ENCODE data around the gene TNFAIP2. TPM values are rescaled to one million over a fixed set of nuclear protein-coding genes. Genes with fewer than 3 reads are reported as not detected.
"Not testable (repeated sequence)": the region's sequence is repeated elsewhere in the genome, so short reads cannot be mapped to it uniquely, and the experiment has no call there.

The TNFAIP2 gene
- total RNA-seq, 1 donor from 2014 or later: 1.0 TPM

GRCh38 chr14:103105580-103106150, 17.6 kb upstream of the TNFAIP2 start:
- H3K4me3 Mint-ChIP-seq (ENCODE audit: low read depth): no peak overlapping the region
- H3K27me3 Mint-ChIP-seq (ENCODE audit: low read depth): peaks cover 23% of the 10 kb centered on the region
- H3K27ac Mint-ChIP-seq: no peak overlapping the region
- no peaks in the 10 kb centered on the region for H3K9me3 Mint-ChIP-seq
- no peak for DNase-seq (ENCODE audit: low spot score)
- intact Hi-C loops (cut with micrococcal nuclease): loop anchor here (1.0 to 5.0 kb wide), 3 partner anchors 36 to 187 kb away; no protein-coding TSS in a partner anchor
- peaks cover 3% of the 10 kb centered on the region for H3K4me1 Mint-ChIP-seq (ENCODE audit: low read depth)
- no peaks in the 10 kb centered on the region for H3K36me3 Mint-ChIP-seq (ENCODE audit: low read depth)

GRCh38 chr14:103107455-103107854, 15.8 kb upstream of the TNFAIP2 start:
- no peak overlapping the region for H3K4me3 Mint-ChIP-seq (ENCODE audit: low read depth)
- intact Hi-C loops (cut with micrococcal nuclease): loop anchor here (5.0 kb wide), 1 partner anchor 75 kb away; no protein-coding TSS in a partner anchor
- no peaks in the 10 kb centered on the region for H3K36me3 Mint-ChIP-seq (ENCODE audit: low read depth)
- DNase-seq (ENCODE audit: low spot score): no peak
- H3K27me3 Mint-ChIP-seq (ENCODE audit: low read depth): peaks cover 15% of the 10 kb centered on the region
- no peaks in the 10 kb centered on the region for H3K9me3 Mint-ChIP-seq
- no peak overlapping the region for H3K27ac Mint-ChIP-seq
- H3K4me1 Mint-ChIP-seq (ENCODE audit: low read depth): peaks cover 3% of the 10 kb centered on the region

DNA sequence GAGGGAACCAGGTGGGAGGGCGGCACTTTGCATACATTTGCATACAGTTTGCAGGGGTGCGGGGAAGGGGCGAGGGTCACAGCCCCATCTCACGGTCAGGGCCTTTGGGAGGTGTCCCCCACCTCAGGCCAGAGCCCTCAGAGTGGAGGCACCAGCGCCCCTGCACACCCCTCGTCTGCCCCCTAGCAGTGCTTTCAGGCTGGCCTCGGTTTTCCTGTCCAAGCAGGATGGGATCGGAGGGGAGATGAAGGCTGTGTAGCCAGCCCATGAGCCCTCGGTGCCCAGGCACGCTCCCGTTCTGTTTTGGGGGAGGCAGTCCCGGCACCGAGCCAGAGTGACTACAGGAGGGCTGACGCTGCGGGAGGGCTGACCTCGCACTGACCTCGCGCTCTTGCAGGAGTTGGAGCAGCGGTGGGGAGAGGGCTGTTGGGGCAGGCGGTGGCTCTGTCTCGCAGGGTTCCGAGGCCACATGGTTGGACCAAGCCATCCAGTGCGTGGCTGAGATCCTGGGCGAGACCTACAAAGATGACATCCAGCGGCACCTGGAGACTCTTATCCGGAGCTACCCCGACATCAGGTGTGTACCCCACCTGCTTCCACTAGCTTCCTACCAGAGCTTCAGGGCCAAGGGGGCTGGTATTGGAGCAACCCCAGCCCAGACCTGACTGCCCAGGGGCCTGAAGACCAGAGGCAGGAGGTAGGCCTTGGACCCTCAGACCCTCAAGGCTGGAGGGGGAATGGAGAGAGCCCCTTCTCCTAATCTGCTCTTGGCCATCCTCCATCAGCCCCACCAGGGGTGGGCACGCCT, 15.1 kb upstream of the TNFAIP2 start:
- Mint-ChIP-seq H3K27ac (no peak overlapping the region), H3K27me3 (ENCODE audit: low read depth) (peaks cover 15% of the 10 kb centered on the region), H3K4me3 (ENCODE audit: low read depth) (no peak overlapping the region), H3K36me3 (ENCODE audit: low read depth) (no peaks in the 10 kb centered on the region), H3K4me1 (ENCODE audit: low read depth) (peaks cover 3% of the 10 kb centered on the region), H3K9me3 (no peaks in the 10 kb centered on the region)
- intact Hi-C loops (cut with micrococcal nuclease): loop anchor here (5.0 kb wide), 1 partner anchor 74 kb away; no protein-coding TSS in a partner anchor
- DNase-seq (ENCODE audit: low spot score): no peak

DNA sequence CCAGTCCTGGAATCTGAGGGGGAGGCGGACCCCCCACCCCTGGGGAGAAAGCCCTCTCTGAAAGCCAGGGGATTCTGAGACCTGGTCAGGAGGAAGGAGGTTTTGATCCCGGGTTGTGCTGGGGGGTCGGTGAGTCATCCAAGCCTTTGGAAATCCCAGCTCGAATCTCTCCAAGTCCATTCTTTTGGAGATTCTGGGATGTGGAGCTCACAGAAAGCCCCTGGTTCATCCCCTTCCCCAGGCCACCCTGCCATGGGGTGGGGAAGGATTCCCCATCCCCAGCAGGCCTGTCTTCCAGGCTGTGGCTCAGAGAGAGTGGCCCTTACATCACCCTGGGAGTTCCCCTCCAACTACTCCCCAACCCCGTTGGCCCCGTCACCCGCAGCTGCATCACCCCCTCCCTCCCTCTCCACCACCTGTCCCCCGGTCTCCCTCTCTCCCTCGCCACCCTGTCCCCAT, 14.5 kb upstream of the TNFAIP2 start:
- H3K27me3 Mint-ChIP-seq (ENCODE audit: low read depth): peaks cover 11% of the 10 kb centered on the region
- peaks cover 3% of the 10 kb centered on the region for H3K4me1 Mint-ChIP-seq (ENCODE audit: low read depth)
- DNase-seq (ENCODE audit: low spot score): no peak
- intact Hi-C loops (cut with micrococcal nuclease): loop anchor here (5.0 kb wide), 1 partner anchor 74 kb away; no protein-coding TSS in a partner anchor
- no peak overlapping the region for H3K27ac Mint-ChIP-seq
- no peaks in the 10 kb centered on the region for H3K36me3 Mint-ChIP-seq (ENCODE audit: low read depth)
- no peaks in the 10 kb centered on the region for H3K9me3 Mint-ChIP-seq
- H3K4me3 Mint-ChIP-seq (ENCODE audit: low read depth): no peak overlapping the region

GRCh38 chr14:103109535-103110441, 13.5 kb upstream of the TNFAIP2 start:
- no peaks in the 10 kb centered on the region for H3K9me3 Mint-ChIP-seq
- H3K4me1 Mint-ChIP-seq (ENCODE audit: low read depth): peaks cover 4% of the 10 kb centered on the region
- intact Hi-C loops (cut with micrococcal nuclease): loop anchor here (5.0 kb wide), 1 partner anchor 73 kb away; no protein-coding TSS in a partner anchor
- no peak overlapping the region for H3K4me3 Mint-ChIP-seq (ENCODE audit: low read depth)
- no peak overlapping the region for H3K27ac Mint-ChIP-seq
- no peaks in the 10 kb centered on the region for H3K36me3 Mint-ChIP-seq (ENCODE audit: low read depth)
- no peak for DNase-seq (ENCODE audit: low spot score)
- H3K27me3 Mint-ChIP-seq (ENCODE audit: low read depth): peaks cover 10% of the 10 kb centered on the region

DNA sequence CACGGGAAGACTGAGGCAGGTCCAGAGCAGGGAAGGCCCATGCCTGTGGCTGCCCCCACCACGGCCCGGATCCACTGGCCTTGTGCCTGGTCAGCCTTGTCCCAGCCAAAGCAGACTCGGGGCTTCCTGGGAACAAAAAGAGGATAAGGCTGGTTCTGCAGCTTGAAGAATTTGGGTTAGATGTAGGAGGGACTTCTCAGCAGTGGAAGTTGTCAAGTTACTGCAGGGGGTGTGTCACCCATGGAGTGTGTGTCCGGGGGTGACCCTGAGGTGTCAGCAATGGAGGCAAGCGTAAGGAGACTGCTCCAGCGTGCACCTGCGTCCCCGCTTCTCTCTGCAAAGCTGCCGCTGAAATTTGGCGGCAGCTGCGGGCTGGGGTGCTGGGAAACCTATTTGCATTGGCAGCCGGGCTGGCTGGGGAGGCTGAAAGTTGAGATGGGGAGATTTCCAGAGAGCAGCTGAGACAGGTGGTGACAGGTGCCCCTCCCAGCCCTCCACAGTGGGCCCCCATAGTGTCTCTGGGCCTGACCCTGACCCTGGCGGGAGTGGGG, 12.5 kb upstream of the TNFAIP2 start:
- Mint-ChIP-seq H3K9me3 (no peaks in the 10 kb centered on the region), H3K4me1 (ENCODE audit: low read depth) (peaks cover 6% of the 10 kb centered on the region), H3K4me3 (ENCODE audit: low read depth) (no peak overlapping the region), H3K36me3 (ENCODE audit: low read depth) (no peaks in the 10 kb centered on the region), H3K27ac (no peak overlapping the region), H3K27me3 (ENCODE audit: low read depth) (peaks cover 2% of the 10 kb centered on the region)
- no peak for DNase-seq (ENCODE audit: low spot score)
- intact Hi-C loops (cut with micrococcal nuclease): no loop called here

GRCh38 chr14:103111232-103111868, 11.9 kb upstream of the TNFAIP2 start:
- no peak for DNase-seq (ENCODE audit: low spot score)
- no peaks in the 10 kb centered on the region for H3K9me3 Mint-ChIP-seq
- H3K4me3 Mint-ChIP-seq (ENCODE audit: low read depth): no peak overlapping the region
- intact Hi-C loops (cut with micrococcal nuclease): no loop called here
- no peaks in the 10 kb centered on the region for H3K27me3 Mint-ChIP-seq (ENCODE audit: low read depth)
- peaks cover 6% of the 10 kb centered on the region for H3K4me1 Mint-ChIP-seq (ENCODE audit: low read depth)
- no peak overlapping the region for H3K27ac Mint-ChIP-seq
- H3K36me3 Mint-ChIP-seq (ENCODE audit: low read depth): no peaks in the 10 kb centered on the region

GRCh38 chr14:103112400-103113243, 10.6 kb upstream of the TNFAIP2 start:
- intact Hi-C loops (cut with micrococcal nuclease): no loop called here
- H3K27me3 Mint-ChIP-seq (ENCODE audit: low read depth): no peaks in the 10 kb centered on the region
- H3K36me3 Mint-ChIP-seq (ENCODE audit: low read depth): no peaks in the 10 kb centered on the region
- DNase-seq (ENCODE audit: low spot score): no peak
- no peaks in the 10 kb centered on the region for H3K9me3 Mint-ChIP-seq
- no peak overlapping the region for H3K4me3 Mint-ChIP-seq (ENCODE audit: low read depth)
- H3K27ac Mint-ChIP-seq: no peak overlapping the region
- H3K4me1 Mint-ChIP-seq (ENCODE audit: low read depth): peaks cover 6% of the 10 kb centered on the region

GRCh38 chr14:103113303-103113702, 10.0 kb upstream of the TNFAIP2 start:
- Mint-ChIP-seq H3K4me3 (ENCODE audit: low read depth) (no peak overlapping the region), H3K36me3 (ENCODE audit: low read depth) (no peaks in the 10 kb centered on the region), H3K27me3 (ENCODE audit: low read depth) (no peaks in the 10 kb centered on the region), H3K27ac (no peak overlapping the region), H3K9me3 (no peaks in the 10 kb centered on the region), H3K4me1 (ENCODE audit: low read depth) (peaks cover 6% of the 10 kb centered on the region)
- intact Hi-C loops (cut with micrococcal nuclease): no loop called here
- DNase-seq (ENCODE audit: low spot score): no peak

- H3K27ac Mint-ChIP-seq: no peak overlapping the region
- H3K4me1 Mint-ChIP-seq (ENCODE audit: low read depth): peaks cover 6% of the 10 kb centered on the region
- no peaks in the 10 kb centered on the region for H3K9me3 Mint-ChIP-seq
- DNase-seq (ENCODE audit: low spot score): no peak
- no peak overlapping the region for H3K4me3 Mint-ChIP-seq (ENCODE audit: low read depth)
- no peaks in the 10 kb centered on the region for H3K36me3 Mint-ChIP-seq (ENCODE audit: low read depth)
- no peaks in the 10 kb centered on the region for H3K27me3 Mint-ChIP-seq (ENCODE audit: low read depth)
- intact Hi-C loops (cut with micrococcal nuclease): no loop called here
These were observed 9.5 kb upstream of the TNFAIP2 start for GRCh38 chr14:103113774-103114173.

GRCh38 chr14:103115086-103115679, 8.1 kb upstream of the TNFAIP2 start:
- H3K36me3 Mint-ChIP-seq (ENCODE audit: low read depth); H3K4me1 Mint-ChIP-seq (ENCODE audit: low read depth); H3K9me3 Mint-ChIP-seq; H3K4me3 Mint-ChIP-seq (ENCODE audit: low read depth); H3K27me3 Mint-ChIP-seq (ENCODE audit: low read depth); intact Hi-C loops (cut with micrococcal nuclease); H3K27ac Mint-ChIP-seq; DNase-seq (ENCODE audit: low spot score): not testable (repeated sequence)
